ENCODE results near the gene LBHD1.

- no peak for TF ChIP-seq REST (IDR thresholded peaks at IDR 0.05; ENCODE audit: insufficient replicate concordance, low read depth)
- no peak for TF ChIP-seq POLR2AphosphoS5 (IDR thresholded peaks at IDR 0.05; ENCODE audit: low read depth)
These were observed 44.4 kb downstream of the LBHD1 start for GRCh38 chr11:62627713-62628112.
